Natural killer cell (primary cell): ENCODE results near the gene CLSTN2. TPM values are rescaled to one million over a fixed set of nuclear protein-coding genes. Genes with fewer than 3 reads are reported as not detected.

Experiments used
- ATAC-seq, 3 donors: fragments of 150-1000 bp in 2 of 3; fragments of 200-7000 bp in 1 of 3; cut with Tn5 transposase; 1 replicate in 1 of 3; 2 replicates in 2 of 3; pipeline ENCODE4 v1.10.0; 2021; ENCODE audit warnings: mild to moderate bottlenecking in 2 of 3, moderate library complexity in 2 of 3
- DNase-seq, 2 donors: peaks; one replicate each; pipeline versions ENCODE4 v3.0.0 to v3.0.0-alpha.2; 2013 to 2021; ENCODE audit warnings: mixed read lengths in 1 of 2
- H3K27ac ChIP-seq: one replicate; pipeline ENCODE4 v1.5.1; 2013; ENCODE audit warnings: mild to moderate bottlenecking, low read length
- H3K27me3 ChIP-seq: one replicate; pipeline ENCODE4 v1.6.1; 2013; ENCODE audit warnings: low read length; ENCODE audit not compliant: control insufficient read depth, insufficient read depth
- H3K36me3 ChIP-seq: one replicate; pipeline ENCODE4 v1.6.1; 2013; ENCODE audit warnings: low read length; ENCODE audit not compliant: control insufficient read depth, insufficient read depth
- H3K4me1 ChIP-seq: one replicate; pipeline ENCODE4 v1.6.1; 2013; ENCODE audit warnings: low read length; ENCODE audit not compliant: control insufficient read depth, insufficient read depth
- H3K4me3 ChIP-seq: one replicate; pipeline ENCODE4 v1.5.1; 2013; ENCODE audit warnings: low read length
- H3K9me3 ChIP-seq: one replicate; pipeline ENCODE4 v1.6.1; 2013; ENCODE audit warnings: low read length; ENCODE audit not compliant: control insufficient read depth, insufficient read depth
- H3K27ac Mint-ChIP-seq, 2 donors: one replicate each; pipeline ENCODE4 v1.8.0; 2022; ENCODE audit warnings: mild to moderate bottlenecking in 2 of 2, mixed read lengths in 2 of 2, moderate library complexity in 1 of 2
- H3K27me3 Mint-ChIP-seq, 2 donors: one replicate each; pipeline ENCODE4 v1.8.0; 2022; ENCODE audit warnings: low read depth in 2 of 2, mixed read lengths in 2 of 2
- H3K36me3 Mint-ChIP-seq: one replicate; pipeline ENCODE4 v1.8.0; 2022; ENCODE audit warnings: mixed read lengths
- H3K4me1 Mint-ChIP-seq, 2 donors: one replicate each; pipeline ENCODE4 v1.8.0; 2022; ENCODE audit warnings: mixed read lengths in 2 of 2
- H3K4me3 Mint-ChIP-seq: one replicate; pipeline ENCODE4 v1.8.0; 2022; ENCODE audit warnings: mild to moderate bottlenecking, moderate library complexity, mixed read lengths
- H3K9me3 Mint-ChIP-seq, 2 donors: one replicate each; pipeline ENCODE4 v1.8.0; 2022; ENCODE audit warnings: mixed read lengths in 2 of 2
- CTCF ChIP-seq: fragments of 200-600 bp; IDR thresholded peaks from one replicate; pipeline ENCODE4 v1.8.0; 2022; ENCODE audit warnings: antibody characterized with exemption
- WGBS: methylation state at CpG from one replicate; pipeline ENCODE4 v1.1.7; 2013; ENCODE audit warnings: missing lambda C conversion rate; ENCODE audit not compliant: insufficient coverage; 5-methylcytosine and 5-hydroxymethylcytosine counted together
- intact Hi-C: fragments of 100-400 bp; cut with micrococcal nuclease; formaldehyde crosslinking; loops from one replicate; pipeline ENCODE4 v1.14.2; 2022
- total RNA-seq, 4 donors: library from RNA; stranded (reverse); fragments of 120-200 nt in 1 of 4; gene quantifications; one replicate each; pipeline versions ENCODE4 v1.2.3 to v1.2.4, GENCODE V29; 2013 to 2022

The CLSTN2 gene
- total RNA-seq, 3 donors from 2014 or later (not counting 1 experiment from before 2014, with no cell fraction given) = 0.05 TPM; not detected in 2

DNA sequence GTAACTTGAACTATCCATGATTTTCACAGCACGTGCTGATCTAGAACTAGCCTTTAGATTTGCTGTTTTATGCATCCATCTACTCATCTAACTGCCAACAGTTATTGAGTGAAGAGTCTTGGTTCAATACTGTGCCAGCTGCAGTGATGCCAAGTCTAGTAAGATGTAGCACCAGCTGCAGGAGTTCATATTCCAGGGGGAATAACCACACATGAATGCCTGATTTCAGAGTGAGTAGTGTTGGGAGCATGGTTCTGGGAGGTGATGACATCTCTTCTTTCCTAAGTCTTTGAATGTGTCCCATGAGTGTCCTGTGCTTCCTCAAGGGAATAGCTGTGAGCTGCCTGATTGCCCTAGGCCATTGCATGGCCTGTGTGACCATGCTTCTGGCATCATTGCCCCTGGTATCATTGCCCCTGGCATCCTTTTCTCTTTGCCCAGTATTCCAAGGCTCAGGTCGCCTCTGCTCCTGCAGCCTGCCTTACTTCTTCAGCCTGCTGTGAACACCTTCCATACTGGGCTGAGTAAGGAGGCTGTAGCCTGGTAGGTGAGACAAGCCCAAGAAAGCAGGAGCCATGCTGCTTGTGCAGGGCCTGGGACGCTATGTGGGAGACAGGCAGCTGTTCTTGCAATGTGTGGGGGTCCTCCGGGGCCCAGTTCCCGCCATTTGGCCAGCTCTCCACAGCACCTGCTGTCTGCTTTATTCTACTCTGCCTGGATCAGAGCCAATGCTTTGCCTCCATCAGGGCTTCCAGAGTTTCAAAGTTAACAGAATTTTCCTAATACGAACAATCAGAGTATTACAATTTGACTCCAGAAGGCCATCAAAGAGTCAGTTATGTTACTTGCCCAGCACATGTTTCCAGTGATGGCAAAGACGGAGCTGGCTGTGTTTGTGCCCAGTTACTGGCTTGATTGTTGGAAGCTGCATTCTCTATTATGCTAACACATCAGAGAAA, 73.2 kb downstream of the CLSTN2 start:
- no peaks in the 10 kb centered on the region for H3K4me1 Mint-ChIP-seq
- DNase-seq (no peak), ATAC-seq (no peak)
- peaks cover 0 to 2% of the 10 kb centered on the region in 2 donors for H3K9me3 Mint-ChIP-seq
- H3K4me1 ChIP-seq = no peaks in the 10 kb centered on the region
- peaks cover 0 to 7% of the 10 kb centered on the region in 2 donors for H3K27me3 Mint-ChIP-seq
- H3K9me3 ChIP-seq = no peaks in the 10 kb centered on the region
- H3K4me3 Mint-ChIP-seq = no peak overlapping the region
- 86% methylated on average over 6 of the region's 7 CpGs for WGBS
- H3K36me3 ChIP-seq = no peaks in the 10 kb centered on the region
- intact Hi-C loops = no loop called here
- no peak for TF ChIP-seq CTCF
- no peak overlapping the region for H3K27ac ChIP-seq
- no peaks in the 10 kb centered on the region for H3K27me3 ChIP-seq
- H3K27ac Mint-ChIP-seq = no peak overlapping the region
- H3K4me3 ChIP-seq = no peak overlapping the region
- no peaks in the 10 kb centered on the region for H3K36me3 Mint-ChIP-seq

DNA sequence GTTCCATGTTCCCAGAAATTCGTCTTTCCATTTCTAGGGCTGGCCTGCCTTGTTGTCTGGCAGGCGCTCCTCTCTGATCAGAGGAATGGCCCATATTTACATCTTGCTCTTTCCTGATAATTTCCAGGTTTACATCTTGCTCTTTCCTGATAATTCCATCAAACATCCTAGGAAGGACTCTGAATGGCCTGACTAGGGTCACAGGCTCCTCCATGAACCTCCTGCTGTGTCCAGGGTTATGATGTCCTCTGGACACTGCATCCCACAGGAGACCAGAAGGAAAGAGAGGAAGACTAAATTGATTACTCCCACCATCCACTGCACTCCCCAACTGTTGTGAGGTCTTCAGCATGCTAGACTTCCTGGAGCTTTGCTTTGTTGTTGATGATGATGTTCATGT, 75.4 kb downstream of the CLSTN2 start:
- Histone ChIP-seq H3K9me3 (no peaks in the 10 kb centered on the region), H3K36me3 (no peaks in the 10 kb centered on the region), H3K4me1 (no peaks in the 10 kb centered on the region), H3K27me3 (no peaks in the 10 kb centered on the region), H3K27ac (no peak overlapping the region), H3K4me3 (no peak overlapping the region)
- Mint-ChIP-seq H3K4me1 (no peaks in the 10 kb centered on the region), H3K9me3 (peaks cover 0 to 3% of the 10 kb centered on the region in 2 donors), H3K27me3 (peaks cover 0 to 14% of the 10 kb centered on the region in 2 donors), H3K4me3 (no peak overlapping the region), H3K36me3 (no peaks in the 10 kb centered on the region), H3K27ac (no peak overlapping the region)
- no peak for DNase-seq
- no peak for ATAC-seq
- TF ChIP-seq CTCF = no peak
- WGBS = 42% methylated on average over 2 of the region's 2 CpGs
- intact Hi-C loops = no loop called here

DNA sequence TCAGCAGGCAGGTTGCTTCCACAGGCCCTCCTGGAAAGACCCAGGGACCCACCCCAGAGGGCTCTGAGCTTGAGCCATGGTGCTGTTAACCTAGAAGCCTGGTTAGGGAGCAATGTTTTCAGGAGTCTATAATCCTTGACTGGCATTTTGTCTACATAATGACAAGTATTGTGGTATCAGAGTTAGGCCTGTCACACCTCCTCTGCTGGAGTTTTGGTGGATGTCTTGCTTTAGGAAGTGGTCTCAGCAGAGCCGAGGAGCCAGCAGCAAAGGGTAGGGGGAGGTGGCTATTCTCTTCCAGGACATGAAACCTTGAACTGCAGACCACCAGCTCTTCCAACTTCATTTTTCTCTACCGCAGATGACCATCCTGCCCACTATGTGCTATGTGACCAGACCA, 76.1 kb downstream of the CLSTN2 start:
- H3K27ac ChIP-seq = no peak overlapping the region
- H3K9me3 Mint-ChIP-seq = peaks cover 0 to 3% of the 10 kb centered on the region in 2 donors
- no peaks in the 10 kb centered on the region for H3K36me3 Mint-ChIP-seq
- intact Hi-C loops = no loop called here
- WGBS = 78% methylated on average over 2 of the region's 2 CpGs
- no peaks in the 10 kb centered on the region for H3K9me3 ChIP-seq
- H3K4me1 Mint-ChIP-seq = no peaks in the 10 kb centered on the region
- no peaks in the 10 kb centered on the region for H3K27me3 ChIP-seq
- H3K4me3 Mint-ChIP-seq = no peak overlapping the region
- DNase-seq (no peak), ATAC-seq (no peak)
- no peak overlapping the region for H3K4me3 ChIP-seq
- H3K36me3 ChIP-seq = no peaks in the 10 kb centered on the region
- H3K27me3 Mint-ChIP-seq = peaks cover 0 to 14% of the 10 kb centered on the region in 2 donors
- no peak for TF ChIP-seq CTCF
- H3K4me1 ChIP-seq = no peaks in the 10 kb centered on the region
- H3K27ac Mint-ChIP-seq = no peak overlapping the region
